Activated CD8-positive, alpha-beta memory T cell treated with anti-CD3 and anti-CD28 coated beads, Interleukin-2, amount 50 U/mL, for 1 hour (primary cell): Measurements from ENCODE around the gene DLEC1.
A peak's percentile ranks its signal among the peaks of the same experiment; 100 is the strongest.

ENCODE experiments used
- DNase-seq: peaks from one replicate; pipeline ENCODE4 v3.0.0-alpha.2; 2020; ENCODE audit errors: extremely low read depth

The DLEC1 gene, protein sequence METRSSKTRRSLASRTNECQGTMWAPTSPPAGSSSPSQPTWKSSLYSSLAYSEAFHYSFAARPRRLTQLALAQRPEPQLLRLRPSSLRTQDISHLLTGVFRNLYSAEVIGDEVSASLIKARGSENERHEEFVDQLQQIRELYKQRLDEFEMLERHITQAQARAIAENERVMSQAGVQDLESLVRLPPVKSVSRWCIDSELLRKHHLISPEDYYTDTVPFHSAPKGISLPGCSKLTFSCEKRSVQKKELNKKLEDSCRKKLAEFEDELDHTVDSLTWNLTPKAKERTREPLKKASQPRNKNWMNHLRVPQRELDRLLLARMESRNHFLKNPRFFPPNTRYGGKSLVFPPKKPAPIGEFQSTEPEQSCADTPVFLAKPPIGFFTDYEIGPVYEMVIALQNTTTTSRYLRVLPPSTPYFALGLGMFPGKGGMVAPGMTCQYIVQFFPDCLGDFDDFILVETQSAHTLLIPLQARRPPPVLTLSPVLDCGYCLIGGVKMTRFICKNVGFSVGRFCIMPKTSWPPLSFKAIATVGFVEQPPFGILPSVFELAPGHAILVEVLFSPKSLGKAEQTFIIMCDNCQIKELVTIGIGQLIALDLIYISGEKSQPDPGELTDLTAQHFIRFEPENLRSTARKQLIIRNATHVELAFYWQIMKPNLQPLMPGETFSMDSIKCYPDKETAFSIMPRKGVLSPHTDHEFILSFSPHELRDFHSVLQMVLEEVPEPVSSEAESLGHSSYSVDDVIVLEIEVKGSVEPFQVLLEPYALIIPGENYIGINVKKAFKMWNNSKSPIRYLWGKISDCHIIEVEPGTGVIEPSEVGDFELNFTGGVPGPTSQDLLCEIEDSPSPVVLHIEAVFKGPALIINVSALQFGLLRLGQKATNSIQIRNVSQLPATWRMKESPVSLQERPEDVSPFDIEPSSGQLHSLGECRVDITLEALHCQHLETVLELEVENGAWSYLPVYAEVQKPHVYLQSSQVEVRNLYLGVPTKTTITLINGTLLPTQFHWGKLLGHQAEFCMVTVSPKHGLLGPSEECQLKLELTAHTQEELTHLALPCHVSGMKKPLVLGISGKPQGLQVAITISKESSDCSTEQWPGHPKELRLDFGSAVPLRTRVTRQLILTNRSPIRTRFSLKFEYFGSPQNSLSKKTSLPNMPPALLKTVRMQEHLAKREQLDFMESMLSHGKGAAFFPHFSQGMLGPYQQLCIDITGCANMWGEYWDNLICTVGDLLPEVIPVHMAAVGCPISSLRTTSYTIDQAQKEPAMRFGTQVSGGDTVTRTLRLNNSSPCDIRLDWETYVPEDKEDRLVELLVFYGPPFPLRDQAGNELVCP (N-terminal part only)

DNA sequence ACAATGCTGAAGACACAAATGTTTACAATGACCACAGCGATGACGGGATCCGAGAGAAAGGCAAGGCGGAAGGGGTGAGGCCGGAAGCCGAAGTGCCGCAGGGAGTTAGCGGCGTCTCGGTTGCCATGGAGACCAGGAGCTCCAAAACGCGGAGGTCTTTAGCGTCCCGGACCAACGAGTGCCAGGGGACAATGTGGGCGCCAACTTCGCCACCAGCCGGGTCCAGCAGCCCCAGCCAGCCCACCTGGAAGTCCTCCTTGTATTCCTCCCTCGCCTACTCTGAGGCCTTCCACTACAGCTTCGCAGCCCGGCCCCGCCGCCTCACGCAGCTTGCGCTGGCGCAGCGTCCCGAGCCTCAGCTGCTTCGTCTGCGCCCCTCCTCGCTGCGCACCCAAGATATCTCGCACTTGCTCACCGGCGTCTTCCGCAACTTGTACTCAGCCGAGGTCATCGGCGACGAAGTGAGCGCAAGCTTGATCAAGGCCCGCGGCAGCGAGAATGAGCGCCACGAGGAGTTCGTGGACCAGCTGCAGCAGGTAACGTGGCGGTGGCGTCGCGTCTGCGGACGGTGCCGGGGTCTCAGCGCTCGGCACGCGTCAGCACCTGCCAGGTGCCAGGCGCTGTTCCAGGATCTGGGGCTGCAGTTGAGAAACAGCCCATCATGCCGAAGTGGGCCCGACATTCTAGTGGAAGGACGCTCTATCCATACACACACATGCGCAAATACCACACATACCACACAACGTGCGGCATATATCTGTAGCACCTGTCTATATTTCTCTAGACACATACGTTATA, at the start of gene DLEC1:
TSS of gene DLEC1 (plus strand) at position 108 of the 798 bp plus-strand sequence. CDS start at position 126, 18 bp downstream.
- peak; percentile 69 for DNase-seq

DNA sequence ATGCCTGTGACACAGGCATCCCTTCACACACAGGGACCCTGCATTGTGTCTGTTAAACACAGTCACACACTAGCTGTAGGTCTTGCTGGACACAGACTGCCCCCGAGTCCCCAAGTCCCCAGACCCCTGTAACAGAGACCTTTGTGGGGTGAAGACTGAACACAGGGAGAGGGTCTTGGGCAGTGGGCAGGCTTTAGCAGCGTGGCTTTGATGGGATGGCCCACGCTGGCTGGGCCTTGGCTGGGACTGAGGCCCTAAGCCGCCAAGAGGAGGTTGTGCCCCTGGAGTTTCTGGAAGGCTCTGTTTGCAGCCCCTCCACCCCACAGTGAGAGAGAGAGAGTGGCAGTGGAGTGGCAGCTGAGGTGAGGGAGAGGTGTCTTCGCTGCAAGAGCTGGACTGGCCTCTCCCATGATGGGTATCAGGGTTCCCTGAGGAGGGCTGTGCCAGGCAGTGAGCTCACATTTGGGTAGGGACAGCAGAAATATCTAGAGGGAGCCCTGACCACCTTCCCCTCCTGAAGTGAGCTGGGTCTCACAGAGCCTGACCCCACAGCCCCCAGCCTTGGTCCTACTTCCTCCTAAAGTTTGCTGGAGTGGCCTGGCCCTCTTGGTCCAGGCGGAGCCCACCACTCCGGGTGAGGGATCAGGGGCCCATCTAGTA, 49.1 kb upstream of the DLEC1 start:
- no peak for DNase-seq

- no peak for DNase-seq
Observed at GRCh38 chr3:37990527-37990926, 48.5 kb upstream of the DLEC1 start, which contains the start of gene VILL. TSS of gene VILL (plus strand) at chr3:37990786. CDS start at chr3:37993673, 2,887 bp downstream.

- DNase-seq = no peak
Observed at GRCh38 chr3:37991109-37991508, 47.9 kb upstream of the DLEC1 start.

GRCh38 chr3:37991823-37992222, 47.2 kb upstream of the DLEC1 start:
- DNase-seq = no peak

GRCh38 chr3:37992271-37993066, 46.5 kb upstream of the DLEC1 start:
- no peak for DNase-seq

DNA sequence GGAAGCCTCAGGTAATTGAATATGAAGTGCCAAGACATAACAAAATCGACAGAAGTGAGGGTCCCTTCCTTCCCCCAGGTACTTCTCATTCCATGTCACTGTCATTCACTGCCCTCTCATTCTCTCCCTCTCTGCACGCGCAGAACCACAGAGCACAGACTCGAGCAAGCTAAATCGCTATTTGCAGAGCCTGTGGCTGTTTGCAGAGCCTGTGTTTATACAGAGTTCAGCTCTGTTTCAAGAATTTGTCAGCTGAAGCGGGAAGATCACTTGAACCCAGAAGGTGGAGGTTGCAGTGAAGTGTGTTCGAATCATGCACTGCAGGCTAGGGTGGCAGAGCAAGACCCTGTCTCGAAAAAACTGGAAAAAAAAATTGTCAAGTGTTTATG, 45.9 kb upstream of the DLEC1 start:
- DNase-seq = no peak

DNA sequence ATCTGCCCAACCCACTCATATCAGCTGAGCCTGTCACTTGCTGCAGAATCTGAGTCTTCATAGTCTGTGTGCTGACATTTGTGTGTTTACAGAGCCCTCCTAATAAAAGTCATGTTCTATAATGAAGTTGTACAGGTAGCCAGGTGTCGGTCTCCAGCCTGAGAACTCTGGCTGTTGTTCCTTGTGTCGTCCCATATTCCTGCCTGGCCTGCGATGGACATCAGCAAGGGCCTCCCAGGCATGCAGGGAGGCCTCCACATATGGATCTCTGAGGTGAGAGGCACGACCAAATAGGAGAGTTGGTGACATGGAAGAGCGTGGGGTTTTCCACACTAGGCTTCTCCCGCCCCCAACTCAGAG, 45.6 kb upstream of the DLEC1 start:
- no peak for DNase-seq

- DNase-seq = no peak
Observed at GRCh38 chr3:37993820-37994638, 45.0 kb upstream of the DLEC1 start.

- DNase-seq = no peak
Observed at GRCh38 chr3:37994639-37994972, 44.4 kb upstream of the DLEC1 start.

- DNase-seq = no peak
Observed at GRCh38 chr3:37995652-37996641, 43.1 kb upstream of the DLEC1 start.

DNA sequence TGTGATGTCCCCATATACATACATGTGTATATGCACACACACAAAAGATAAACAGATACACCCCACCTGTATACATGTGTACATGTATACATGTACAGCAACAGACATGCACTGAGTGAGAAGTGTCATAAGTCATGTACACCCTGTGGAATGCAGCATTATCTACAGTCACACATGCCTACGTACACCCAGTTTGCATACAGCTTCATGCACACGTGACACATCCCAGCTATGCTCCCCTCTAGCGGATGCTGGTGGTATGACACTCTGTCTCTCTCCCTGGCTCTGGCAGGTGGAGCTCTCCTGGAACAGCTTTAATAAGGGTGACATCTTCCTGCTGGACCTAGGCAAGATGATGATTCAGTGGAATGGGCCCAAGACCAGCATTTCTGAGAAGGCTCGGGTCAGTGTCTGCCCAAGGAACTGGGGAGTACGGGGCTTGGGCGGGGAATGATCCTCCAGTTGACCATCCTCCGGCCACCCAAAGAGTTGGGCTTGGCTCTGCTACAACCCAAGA, 42.2 kb upstream of the DLEC1 start:
- peak; percentile 28 for DNase-seq

DNA sequence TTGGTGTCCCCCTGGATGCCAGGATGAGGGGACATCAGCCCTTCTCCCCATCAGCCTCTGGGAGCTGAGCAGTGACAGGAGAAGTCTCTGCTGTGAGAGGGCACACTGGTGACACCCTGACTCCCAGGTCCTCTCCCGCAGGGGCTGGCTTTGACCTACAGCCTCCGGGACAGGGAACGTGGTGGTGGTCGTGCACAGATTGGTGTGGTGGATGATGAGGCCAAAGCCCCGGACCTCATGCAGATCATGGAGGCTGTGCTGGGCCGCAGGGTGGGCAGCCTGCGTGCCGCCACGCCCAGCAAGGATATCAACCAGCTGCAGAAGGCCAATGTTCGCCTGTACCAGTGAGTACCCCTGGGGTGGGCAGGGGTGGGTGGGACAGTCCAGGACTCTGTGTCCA, 41.7 kb upstream of the DLEC1 start:
- DNase-seq = no peak

- DNase-seq = no peak
Observed at GRCh38 chr3:37997791-37998370, 41.1 kb upstream of the DLEC1 start.

GRCh38 chr3:37999836-38000235, 39.2 kb upstream of the DLEC1 start:
- no peak for DNase-seq

- DNase-seq = no peak
Observed at GRCh38 chr3:38000242-38000916, 38.6 kb upstream of the DLEC1 start.
